Activated T-cell treated with anti-CD3 and anti-CD28 coated beads for 4 hours (primary cell): ENCODE measurements around the gene COPZ1.
A peak's percentile ranks its signal among the peaks of the same experiment; 100 is the strongest.
"Not testable (repeated sequence)": the region's sequence is repeated elsewhere in the genome, so short reads cannot be mapped to it uniquely, and the experiment has no call there.

ENCODE experiments used
- DNase-seq: peaks from one replicate; pipeline ENCODE4 v3.0.0-alpha.2; 2020

Gene COPZ1

DNA sequence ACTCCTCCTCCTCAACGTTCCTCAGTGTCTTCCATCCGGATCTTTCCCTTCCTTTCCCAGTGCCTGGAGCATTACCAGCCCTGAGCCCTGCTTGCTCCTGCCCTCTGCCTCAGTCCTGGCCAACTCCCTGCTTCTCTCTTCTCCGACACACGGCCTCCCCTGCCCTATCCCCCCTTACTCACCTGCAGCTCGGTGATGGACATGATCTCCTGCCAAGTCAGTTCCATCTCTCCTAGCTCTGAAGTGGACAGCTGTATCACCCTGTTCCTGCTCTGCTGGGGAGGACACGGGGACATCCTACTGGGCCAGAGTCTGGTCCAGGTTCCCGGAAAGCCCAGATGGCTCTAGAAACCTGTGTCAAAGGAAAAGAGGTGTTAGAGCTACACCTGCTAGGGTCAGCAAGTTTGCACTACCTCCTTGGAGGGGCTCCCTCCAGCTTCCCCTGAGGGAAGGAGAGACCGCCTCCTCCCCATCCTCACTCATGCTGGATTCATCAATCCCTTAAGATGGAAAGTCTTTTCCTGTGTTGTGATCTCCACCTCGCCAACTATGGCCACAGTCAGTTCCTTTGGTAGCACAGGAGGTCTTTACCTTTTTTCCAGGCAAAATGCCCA, 29.9 kb upstream of the COPZ1 start:
- no peak for DNase-seq

DNA sequence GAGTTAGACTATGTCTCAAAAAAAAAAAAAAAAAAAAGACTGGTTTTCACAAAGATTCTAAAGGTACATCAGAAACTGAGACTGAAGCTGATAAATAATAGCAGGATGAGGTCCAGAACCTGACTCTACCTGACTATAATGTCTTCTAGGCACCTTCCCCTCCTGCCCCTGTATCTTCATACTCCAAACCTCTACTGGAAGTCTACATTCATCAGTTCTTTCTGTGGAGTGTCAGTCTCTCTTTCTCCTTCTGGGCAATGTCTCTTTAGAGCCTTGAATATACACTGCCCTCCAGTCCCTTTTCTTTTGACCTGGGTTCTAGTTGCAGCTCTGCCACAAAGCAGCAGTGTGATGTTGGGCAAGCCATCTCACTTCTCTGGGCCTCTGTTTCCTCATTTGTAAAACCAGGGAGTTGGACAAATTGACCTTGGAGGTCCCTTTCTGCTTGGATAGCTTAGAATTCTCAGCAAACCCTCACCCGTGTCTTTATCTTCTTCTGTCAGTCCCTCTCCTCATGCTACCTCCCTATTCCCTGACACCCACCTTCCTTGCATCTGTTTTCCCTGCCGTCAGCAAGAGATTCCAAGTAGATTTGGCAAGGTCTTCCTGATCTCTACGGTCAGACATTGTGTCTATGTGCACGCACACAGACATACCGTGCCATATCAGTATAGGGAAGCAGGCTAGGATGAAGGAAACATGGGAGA, 28.4 kb upstream of the COPZ1 start:
- no peak for DNase-seq

DNA sequence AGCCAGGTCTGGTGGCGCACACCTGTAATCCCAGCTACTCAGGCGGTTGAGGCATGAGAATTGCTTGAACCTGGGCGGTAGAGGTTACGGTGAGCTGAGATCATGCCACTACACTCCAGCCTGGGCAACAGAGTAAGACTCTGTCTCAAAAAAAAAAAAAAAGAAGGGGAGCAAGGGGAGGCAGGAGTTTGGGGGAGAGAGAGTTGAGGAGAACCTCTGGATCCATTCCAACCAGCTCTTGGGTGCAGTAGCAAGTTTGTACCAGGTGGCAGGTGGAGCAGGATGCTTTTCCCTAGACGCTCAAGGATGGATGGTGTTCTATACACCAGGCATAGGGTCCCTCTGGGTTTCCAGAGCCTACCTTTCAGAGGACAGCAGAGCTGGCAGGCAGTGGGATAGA, 26.0 kb upstream of the COPZ1 start:
- DNase-seq = no peak

DNA sequence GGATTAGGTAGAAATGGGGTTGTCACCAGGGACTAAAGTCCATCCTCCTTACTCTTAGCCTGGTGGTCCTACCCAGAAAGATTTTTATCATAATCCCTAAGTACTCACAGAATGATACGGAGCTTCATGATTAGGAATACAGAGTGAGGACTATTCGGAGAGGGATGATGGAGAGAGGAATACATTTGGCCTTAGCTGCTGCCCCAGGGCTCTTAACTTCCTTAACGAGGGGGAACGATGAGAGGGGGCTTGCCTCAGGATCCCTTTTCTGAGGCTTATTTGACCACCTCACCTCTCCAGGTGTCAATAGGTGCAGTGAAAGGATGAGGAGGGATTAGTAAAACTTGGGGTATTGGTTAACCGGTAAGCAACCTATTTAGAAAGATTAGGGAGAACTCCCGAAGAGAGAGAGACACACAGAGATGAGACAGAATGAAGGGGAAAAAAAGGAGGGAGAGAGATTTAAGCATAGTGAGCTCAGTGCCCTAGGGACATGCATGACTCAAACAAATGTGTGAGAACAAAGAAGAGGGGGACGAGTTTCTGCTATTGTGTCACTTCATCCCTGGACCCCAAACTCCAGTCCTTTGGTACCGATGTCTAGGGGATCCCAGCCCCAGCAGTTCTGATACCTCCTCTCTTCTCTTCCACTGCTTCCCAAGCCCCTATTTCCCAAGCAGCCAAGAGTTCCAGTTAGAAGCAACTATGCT, 25.3 kb upstream of the COPZ1 start:
- no peak for DNase-seq

DNA sequence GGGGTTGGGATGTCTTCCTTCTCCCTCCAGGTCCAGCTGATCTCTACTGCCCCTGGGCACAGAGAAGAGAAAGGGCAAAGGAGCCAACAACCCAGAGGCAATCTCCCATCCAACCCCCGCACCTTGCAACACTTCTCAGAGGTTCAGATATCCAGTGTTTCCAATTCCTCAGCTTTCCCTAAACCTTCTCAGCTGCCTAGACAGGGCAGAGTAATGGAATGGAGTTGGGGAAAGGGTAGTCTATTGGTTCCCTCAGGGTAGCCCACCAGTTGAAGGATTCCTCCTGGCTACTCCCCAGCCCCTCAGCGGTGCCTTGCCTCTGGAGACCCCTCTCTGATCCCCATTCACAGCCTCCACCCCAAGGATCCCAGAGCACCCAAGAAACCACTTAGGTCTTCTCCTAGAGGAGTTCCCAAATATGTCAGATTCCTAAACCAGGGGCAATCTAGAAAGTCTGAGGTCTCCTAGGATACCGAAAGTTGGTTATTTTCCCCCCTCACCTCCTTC, 24.7 kb upstream of the COPZ1 start:
- DNase-seq = no peak

DNA sequence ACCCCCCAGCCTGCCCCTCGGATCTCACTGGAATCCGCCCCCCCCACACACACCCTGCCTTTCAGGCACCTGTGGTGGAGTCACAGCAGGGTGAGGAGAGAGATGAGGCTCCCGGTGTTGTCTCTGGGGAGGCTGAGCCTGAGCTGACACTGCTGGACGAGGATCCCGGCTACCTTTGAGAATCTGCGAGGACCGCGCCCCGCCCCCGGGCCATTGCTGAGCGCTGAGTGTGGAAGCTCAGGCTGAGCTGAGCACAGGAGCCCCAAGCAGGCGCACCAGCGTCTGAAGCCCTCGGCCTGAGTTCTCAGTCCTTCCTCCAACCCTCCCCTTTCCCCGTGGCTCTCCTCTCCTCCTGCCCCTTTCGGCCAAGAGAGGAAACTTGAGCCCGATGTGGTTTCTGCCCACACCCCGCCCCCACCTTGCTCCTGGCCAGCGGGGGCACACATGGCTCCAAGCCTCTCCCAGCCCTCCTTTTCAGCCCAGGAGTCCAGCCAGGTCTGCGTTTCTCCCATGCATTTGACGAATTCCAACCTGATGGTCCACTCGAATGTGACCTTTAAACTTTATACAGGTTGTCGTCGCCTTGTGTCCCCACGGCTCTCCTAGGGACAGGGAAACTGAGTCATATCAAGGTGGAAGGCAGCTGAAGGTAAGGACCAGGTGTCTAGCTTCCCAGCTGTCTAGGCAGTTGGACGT, 24.1 kb upstream of the COPZ1 start, which contains the start of gene NFE2:
Gene NFE2, minus strand, starts transcription at position 284 of the 696 bp plus-strand sequence. CDS start 5,767 bp downstream, outside the sequence.
- DNase-seq = peak; percentile 16

DNA sequence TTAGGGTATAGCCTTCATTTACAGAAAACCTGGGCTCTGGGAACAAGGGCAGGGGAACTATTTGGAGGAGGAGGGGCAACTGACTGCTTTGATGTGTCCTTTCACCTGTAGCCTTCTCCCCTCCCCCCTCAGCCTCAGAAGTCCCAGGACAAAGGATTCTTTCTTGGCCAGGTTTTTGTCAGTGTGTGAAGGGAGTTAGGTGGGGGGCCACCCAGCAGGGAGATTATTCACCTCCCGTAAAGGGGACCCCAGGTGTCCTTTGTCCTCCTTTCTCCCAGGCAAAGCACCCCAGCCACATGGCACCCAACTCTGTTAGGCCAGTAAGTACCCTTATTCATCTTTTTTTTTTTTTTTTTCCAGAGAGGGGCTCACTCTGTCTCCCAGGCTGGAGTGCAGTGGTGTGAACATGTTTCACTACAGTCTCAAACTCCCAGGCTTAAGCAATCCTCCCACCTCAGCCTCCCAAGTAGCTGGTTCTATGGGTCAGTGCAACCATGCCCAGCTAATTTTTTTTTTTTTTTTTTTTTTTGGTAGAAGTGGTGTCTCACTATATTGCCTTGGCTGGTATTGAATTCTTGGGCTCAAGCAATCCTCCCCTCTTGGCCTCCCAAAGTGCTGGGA, 23.4 kb upstream of the COPZ1 start:
- no peak for DNase-seq

DNA sequence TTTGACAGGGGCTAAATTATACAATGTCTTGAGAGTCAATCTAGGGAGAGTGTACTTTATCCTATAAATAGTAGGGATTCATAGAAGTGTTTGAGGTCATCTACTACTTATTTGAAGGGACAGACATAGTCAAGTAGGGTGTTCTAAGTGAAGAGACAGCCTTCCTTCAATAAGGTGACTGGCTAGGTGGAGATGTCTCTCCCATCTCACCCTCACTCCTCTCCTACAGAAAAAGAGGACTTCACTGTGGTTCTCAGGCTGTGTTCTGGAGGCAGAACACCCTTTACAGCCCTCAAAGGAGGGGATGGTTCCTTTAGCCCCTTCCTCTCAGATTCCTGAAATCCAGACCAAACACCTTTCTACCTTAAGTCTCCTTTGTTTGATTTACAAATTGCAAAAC, 21.3 kb upstream of the COPZ1 start:
- no peak for DNase-seq

DNA sequence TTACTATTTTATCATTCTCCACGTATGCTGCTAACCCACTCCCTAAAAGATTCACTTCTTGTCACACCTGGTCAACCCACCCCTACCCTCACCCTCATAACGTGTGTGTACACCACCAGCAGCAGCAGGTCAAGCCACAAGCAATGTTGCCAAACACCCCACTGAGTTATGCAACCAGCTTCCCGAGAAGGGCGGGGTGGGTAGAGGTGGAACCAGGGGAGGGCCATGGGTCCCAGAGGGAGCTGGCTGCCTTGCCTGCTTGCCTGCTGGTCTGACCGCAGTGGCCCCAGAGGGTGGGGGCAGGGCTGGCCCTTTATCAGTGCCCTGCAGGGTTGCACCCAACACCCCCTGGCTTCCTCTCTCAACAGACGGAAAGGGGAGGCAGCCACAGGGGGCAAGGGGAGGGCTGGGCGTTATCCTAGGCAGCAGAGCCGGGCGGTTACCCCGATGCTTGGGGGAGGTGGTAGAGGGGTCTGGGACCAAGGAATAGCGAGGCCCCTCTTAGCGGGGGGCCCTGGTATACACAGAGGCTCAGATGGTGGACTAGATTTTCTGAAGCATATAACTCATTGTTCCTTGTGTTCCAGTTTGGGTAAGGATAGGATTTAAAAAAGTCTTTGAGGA, 20.6 kb upstream of the COPZ1 start:
- DNase-seq = no peak

DNA sequence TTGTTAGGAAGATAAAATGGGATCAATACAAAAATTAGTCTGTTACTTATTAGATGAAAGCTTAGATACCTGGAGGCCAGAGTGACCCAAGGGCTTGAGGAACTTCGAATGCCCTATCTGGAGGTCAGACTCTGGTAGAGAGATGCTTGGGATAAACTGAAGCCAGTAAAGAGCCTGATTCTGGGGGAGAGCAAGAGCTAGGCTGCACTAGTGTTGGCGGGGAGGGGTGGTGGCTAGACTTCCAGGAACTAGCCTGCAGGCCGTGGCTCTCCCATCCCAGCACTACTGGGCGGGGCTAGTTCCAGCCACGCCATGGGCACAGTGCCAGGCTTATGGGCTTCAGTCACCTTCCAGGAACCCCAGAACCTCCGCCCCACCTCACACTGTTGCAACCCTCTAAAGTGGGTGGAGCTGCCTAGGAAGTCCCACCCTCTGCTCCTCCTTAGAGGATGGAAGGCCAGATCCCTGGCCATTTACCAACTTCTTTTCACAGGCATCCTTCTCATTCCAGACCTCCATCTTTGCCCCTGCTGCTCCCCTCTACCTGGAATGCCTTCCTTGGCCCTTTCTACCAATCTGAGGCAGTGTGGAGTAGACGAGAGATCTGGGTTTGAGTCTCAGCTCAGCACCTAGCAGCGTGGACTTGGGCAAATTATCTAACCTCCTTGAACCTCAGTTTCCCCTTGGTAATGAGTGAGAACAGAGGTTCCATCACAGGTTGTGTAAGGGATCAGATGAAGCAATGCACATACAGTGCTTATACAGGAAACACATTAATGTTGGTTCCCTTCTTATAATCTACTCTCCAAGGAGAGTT, 17.8 kb upstream of the COPZ1 start:
- no peak for DNase-seq

DNA sequence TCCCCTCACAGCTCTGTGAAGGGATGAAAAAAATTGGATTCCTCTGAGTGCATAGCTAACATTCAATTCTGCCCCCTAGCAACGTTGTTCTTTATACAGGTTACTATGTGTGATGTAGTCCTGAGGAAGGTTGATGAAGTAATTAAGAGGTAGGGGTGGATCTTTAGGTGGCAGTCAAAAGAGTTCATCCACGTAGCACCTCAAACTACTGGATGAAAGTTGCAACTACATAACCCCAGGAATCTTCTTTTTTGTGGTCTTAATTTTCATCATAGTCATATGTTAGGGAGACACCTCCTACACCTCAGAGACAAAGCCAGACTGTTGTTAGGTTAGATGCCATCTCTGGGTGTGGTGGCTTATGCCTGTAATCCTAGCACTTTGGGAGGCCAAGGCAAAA, 13.9 kb upstream of the COPZ1 start:
- no peak for DNase-seq

DNA sequence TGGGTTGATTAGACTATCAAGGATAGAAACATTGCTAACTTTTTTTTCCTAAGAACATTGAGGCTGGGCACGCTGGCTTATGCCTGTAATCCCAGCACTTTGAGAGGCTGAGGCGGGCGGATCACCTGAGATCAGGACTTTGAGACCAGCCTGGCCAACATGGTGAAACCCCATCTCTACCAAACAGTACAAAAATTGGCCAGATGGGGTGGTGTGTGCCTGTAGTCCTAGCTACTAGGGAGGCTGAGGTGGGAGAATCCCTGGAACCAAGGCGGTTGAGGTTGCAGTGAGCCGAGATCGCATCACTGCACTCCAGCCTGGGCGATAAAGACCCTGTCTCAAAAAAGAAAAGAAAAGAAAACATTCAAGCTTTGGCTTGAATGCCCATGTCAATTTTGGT, 12.6 kb upstream of the COPZ1 start:
- not testable (repeated sequence) for DNase-seq

DNA sequence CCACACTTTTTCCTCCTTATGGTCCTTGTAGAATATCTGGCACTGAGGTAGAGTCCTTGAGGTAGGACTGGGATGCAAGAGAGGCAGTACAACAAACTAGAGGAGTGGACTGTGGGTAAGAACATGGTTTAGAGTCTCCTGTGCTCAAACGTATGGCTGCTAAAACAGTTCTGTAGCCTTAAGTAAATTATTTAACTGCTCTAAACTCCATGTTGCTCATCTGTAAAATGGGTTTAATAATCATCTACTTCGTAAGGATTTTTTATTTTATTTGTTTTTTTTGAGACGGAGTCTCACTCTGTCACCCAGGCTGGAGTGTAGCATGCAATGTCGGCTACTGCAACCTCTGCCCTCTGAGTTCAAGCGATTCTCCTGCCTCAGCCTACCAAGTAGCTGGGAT, 3.6 kb upstream of the COPZ1 start:
- no peak for DNase-seq

DNA sequence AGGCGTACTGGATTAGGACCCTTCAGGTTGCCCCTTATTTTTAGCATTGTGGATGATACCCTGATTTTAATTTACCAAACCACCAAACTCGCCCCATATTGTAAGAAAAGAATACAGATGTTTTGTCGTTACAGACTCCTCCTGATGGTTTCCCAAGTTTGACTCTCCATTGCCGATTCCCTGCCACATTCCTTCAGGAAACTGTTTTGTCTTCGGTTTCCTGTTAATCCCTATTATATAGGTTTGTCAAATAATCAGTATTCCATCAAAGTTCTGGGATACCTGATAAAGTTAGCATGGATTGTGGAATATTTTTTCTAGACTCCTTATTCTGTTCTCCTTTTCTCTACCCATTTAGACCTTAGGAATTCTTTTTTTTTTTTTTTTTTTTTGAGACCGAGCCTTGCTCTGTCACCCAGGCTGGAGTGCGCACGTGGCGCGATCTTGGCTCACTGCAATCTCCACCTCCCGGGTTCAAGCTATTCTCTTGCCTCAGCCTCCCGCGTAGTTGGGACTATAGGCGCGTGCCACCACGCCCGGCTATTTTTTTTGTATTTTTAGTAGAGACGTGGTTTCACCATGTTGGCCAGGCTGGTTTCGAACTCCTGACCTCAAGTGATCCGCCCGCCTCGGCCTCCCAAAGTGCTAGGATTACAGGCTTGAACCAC, 645 bp downstream of the COPZ1 start:
- DNase-seq = not testable (repeated sequence)

DNA sequence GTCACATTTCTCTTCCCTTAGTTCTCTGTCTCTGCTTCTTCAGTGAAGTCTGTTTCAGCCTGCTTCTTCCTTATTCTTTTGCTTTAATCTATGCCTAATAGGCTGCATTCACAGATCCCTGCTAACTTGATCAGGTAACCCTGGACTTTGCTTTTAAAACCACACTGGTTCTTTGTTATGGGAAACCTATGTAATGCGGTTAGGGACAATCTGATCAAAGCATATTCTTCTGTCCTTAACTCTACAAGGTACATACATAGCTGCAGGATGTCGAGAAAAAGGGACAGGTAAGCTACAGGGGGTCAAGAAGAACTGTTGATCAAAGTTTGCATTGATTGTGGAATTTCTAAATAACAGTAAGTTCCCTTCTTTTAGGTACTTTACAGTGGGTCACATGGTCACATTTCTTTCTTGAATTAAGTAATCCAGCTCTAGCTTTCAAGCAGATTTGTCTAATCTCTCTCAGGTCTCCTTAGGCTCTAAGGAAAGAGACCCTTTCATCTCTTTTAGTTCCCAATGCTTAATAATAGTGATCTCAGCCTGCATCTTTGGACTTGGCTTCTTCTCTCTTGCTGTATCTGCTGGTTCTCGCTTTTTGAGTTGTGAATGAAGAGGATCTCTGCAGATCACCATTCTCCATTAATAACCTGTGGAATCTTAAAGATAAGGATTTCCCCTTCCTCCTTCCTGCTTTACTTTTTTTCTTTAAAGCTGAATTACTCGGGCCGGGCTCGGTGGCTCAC, 3.8 kb downstream of the COPZ1 start:
- no peak for DNase-seq

DNA sequence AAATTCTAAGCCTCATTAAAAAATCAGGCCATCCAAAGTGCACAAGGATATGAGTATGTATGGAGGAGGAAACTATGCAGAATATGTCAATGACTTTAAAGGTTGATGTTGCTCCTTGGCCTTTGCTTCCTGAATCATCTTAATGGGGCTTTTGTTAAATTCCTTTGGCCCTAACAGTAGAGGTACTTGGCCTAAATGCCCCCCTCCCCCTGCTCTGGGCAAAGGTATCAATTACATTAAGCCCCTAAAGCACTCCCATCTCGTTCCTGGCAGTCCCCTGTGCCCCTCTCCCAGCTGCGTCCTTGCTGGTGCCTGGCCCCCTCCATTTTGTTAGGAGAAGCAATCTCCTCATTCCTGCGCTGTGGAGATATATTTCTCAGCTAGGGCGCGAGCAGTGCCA, 4.8 kb downstream of the COPZ1 start:
- no peak for DNase-seq

DNA sequence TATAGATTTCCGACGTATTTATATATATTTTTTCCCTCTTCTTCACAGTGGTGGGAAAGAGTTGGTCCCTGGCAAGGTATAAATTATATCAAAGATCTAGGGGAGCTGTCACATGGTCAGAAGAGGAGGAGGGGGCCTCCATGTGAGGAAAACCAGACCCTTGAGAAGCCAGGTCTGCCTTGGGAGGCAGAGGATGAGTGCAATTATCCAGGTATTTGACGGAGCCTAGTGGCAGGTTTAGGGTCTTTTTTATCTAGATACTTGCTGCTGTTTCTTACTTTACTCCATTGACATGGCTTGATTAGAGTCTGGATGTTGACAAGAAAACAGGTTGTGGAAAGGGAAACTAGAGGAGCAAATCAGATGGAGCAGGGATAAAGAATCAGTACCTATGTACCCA, 5.5 kb downstream of the COPZ1 start:
- no peak for DNase-seq

DNA sequence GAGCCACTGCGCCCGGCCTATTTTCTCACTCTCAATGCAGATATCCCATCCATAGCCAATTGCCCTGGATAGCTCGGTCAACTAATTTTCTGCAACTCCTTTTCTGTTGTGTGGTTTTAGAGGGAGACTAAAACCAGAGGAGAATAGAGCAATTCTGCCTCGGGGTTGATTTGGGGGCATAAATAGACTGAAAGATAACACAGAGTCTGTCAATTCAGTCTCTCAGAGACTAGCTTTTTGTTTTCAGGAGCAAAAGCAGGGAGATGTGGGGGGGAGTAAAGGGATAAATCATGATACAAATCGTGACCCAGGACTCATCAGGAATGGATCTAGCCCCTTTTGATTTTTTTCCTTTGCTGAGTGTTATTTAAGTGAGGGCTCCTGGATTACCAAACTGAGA, 6.5 kb downstream of the COPZ1 start:
- DNase-seq = no peak

DNA sequence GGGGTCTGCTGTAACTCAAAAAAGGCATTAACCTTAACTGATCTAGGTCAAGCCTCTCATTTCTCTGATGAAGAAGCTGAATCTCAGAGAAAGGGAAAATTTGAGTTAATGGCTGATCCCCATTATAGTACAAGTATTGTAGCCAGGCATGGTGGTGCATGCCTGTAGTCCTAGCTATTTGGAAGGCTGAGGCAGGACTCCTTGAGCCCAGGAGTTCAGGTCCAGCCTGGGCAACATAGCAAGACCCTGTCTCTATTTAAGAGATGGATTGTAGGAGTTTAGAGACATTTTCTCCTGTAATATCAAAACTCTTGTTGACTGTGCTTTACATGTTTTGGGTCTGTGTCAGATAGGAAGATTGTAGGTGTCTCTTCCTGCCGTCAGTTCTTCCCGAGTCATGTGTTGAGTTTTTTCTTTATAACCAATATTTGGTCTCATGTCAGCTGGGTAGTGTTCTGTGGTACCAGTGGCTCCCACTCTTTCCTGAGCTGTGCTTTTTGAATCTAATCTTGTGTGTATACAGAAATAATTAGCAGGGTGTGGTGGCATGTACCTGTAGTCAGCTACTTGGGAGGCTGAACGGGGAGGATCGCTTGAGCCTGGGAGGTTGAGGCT, 8.6 kb downstream of the COPZ1 start:
- no peak for DNase-seq
